GM11168 (cell line): ENCODE results near the gene UQCC2.

Experiments used
- in situ Hi-C: fragments of 300-500 bp; cut with MboI; formaldehyde crosslinking; loops from one replicate; pipeline ENCODE4 v1.12.0; 2022; ENCODE audit warnings: low sequenced_read_pairs; ENCODE audit not compliant: unreplicated experiment

The UQCC2 gene

GRCh38 chr6:33683051-33683571, 28.4 kb downstream of the UQCC2 start:
- in situ Hi-C loops, result no loop called here

- in situ Hi-C loops, result no loop called here
Observed at GRCh38 chr6:33682341-33682740, 29.2 kb downstream of the UQCC2 start.

GRCh38 chr6:33679761-33680160, 31.7 kb downstream of the UQCC2 start:
- in situ Hi-C loops, result no loop called here

GRCh38 chr6:33678932-33679490, 32.5 kb downstream of the UQCC2 start:
- in situ Hi-C loops, result no loop called here

- in situ Hi-C loops, result no loop called here
Observed at GRCh38 chr6:33678233-33678931, 33.1 kb downstream of the UQCC2 start.

GRCh38 chr6:33677689-33678088, 33.8 kb downstream of the UQCC2 start:
- in situ Hi-C loops, result no loop called here

GRCh38 chr6:33677143-33677660, 34.3 kb downstream of the UQCC2 start:
- in situ Hi-C loops, result no loop called here

GRCh38 chr6:33676416-33677142, 34.9 kb downstream of the UQCC2 start:
- in situ Hi-C loops, result no loop called here

GRCh38 chr6:33675968-33676367, 35.5 kb downstream of the UQCC2 start:
- in situ Hi-C loops, result no loop called here

- in situ Hi-C loops, result no loop called here
Observed at GRCh38 chr6:33673851-33674250, 37.6 kb downstream of the UQCC2 start.

- in situ Hi-C loops, result no loop called here
Observed at GRCh38 chr6:33672808-33673207, 38.7 kb downstream of the UQCC2 start.

GRCh38 chr6:33671744-33672072, 39.8 kb downstream of the UQCC2 start:
- in situ Hi-C loops, result no loop called here

- in situ Hi-C loops, result no loop called here
Observed at GRCh38 chr6:33670971-33671743, 40.3 kb downstream of the UQCC2 start.

GRCh38 chr6:33670086-33670660, 41.3 kb downstream of the UQCC2 start:
- in situ Hi-C loops, result no loop called here

GRCh38 chr6:33668914-33669313, 42.6 kb downstream of the UQCC2 start:
- in situ Hi-C loops, result no loop called here

- in situ Hi-C loops, result no loop called here
Observed at GRCh38 chr6:33668328-33668727, 43.2 kb downstream of the UQCC2 start.

- in situ Hi-C loops, result no loop called here
Observed at GRCh38 chr6:33667776-33668175, 43.7 kb downstream of the UQCC2 start.

- in situ Hi-C loops, result no loop called here
Observed at GRCh38 chr6:33667072-33667471, 44.4 kb downstream of the UQCC2 start.

- in situ Hi-C loops, result no loop called here
Observed at GRCh38 chr6:33665957-33666356, 45.5 kb downstream of the UQCC2 start.

GRCh38 chr6:33664506-33665057, 46.9 kb downstream of the UQCC2 start:
- in situ Hi-C loops, result no loop called here
